ENCODE data around the gene LYSMD4. TPM values are rescaled to one million over a fixed set of nuclear protein-coding genes. Genes with fewer than 3 reads are reported as not detected.
A peak's percentile ranks its signal among the peaks of the same experiment; 100 is the strongest.

LYSMD4 gene
- total and polyA plus RNA-seq, 2 of the 13 experiments (the other 11 are each of a cell fraction or from before 2014, with no cell fraction given), result 7.4 to 8.5 TPM

DNA sequence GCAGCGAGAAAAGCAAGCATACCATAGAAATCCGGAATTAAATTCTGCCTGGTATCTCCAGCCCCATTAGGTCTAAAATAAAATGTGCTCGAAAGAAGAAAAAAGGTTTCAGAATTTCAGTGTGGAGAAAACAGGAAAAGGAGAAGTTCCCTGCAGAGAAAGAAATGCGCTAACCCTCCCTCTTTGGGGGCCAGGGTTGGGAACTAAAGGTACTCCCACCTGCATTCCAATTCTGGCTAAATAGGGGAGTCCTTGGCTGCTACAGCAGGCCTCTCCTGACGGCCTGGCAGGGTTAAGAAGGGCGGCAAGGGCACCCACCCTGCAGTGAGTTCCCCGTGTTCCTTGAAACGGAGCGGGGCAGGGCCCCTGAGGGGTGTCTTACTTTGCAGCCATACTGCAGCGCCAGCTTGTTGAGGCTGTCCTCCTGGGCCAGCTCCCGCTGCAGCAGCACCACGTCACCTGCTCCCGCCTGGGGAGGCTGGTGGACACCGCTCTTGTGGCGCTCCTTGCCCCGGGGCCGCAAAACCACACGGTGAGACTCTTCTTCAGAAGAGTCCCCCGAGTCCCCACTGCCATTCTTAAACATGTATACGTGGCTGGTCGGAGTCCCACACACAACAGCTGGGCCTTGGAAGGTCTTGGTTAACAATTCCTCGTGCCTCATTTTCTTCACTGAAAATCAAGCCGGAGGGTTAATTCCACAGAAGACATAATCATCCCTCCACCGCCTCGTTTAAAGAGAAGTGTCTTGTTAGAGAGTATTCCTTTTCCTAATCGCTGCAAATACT, 1.7 kb downstream of the LYSMD4 start (continued):
- no peak for TF ChIP-seq MTF1 (CRISPR knock-in tag; IDR thresholded peaks at IDR 0.05)
- TF ChIP-seq RAD51 (IDR thresholded peaks at IDR 0.05; ENCODE audit: borderline replicate concordance), result no peak
- TF ChIP-seq, protein P1, sequence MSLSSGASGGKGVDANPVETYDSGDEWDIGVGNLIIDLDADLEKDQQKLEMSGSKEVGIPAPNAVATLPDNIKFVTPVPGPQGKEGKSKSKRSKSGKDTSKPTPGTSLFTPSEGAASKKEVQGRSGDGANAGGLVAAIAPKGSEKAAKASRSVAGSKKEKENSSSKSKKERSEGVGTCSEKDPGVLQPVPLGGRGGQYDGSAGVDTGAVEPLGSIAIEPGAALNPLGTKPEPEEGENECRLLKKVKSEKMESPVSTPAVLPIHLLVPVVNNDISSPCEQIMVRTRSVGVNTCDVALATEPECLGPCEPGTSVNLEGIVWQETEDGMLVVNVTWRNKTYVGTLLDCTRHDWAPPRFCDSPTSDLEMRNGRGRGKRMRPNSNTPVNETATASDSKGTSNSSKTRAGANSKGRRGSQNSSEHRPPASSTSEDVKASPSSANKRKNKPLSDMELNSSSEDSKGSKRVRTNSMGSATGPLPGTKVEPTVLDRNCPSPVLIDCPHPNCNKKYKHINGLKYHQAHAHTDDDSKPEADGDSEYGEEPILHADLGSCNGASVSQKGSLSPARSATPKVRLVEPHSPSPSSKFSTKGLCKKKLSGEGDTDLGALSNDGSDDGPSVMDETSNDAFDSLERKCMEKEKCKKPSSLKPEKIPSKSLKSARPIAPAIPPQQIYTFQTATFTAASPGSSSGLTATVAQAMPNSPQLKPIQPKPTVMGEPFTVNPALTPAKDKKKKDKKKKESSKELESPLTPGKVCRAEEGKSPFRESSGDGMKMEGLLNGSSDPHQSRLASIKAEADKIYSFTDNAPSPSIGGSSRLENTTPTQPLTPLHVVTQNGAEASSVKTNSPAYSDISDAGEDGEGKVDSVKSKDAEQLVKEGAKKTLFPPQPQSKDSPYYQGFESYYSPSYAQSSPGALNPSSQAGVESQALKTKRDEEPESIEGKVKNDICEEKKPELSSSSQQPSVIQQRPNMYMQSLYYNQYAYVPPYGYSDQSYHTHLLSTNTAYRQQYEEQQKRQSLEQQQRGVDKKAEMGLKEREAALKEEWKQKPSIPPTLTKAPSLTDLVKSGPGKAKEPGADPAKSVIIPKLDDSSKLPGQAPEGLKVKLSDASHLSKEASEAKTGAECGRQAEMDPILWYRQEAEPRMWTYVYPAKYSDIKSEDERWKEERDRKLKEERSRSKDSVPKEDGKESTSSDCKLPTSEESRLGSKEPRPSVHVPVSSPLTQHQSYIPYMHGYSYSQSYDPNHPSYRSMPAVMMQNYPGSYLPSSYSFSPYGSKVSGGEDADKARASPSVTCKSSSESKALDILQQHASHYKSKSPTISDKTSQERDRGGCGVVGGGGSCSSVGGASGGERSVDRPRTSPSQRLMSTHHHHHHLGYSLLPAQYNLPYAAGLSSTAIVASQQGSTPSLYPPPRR (CRISPR knock-in tag; IDR thresholded peaks at IDR 0.05; ENCODE audit: borderline replicate concordance), result no peak
- no peak for TF ChIP-seq ZSCAN31 (CRISPR knock-in tag; IDR thresholded peaks at IDR 0.05; ENCODE audit: low read depth)
- no peak for TF ChIP-seq ZNF367 (CRISPR knock-in tag; IDR thresholded peaks at IDR 0.05; ENCODE audit: borderline replicate concordance)

DNA sequence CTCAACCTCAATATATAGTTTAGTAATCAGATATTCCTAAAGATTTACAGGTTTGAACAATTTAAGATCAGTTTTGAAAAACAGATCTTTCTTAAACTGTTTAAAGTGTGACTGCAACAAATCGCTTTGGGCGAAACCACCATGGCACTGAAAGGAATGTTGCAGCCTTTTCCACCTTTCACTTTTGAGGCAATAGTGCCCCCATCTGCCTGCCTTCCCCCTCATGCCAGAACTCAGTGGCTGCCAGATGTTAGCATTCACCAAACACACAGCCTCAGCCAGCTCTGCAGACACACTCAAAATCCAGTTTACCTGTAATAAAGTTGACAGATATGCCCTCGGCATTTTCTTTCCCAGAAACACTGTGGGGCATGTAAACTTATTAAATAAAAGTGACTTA, 3.3 kb downstream of the LYSMD4 start:
- BruUV-seq (replicated peaks), result no TSS peak
- intact Hi-C loops (cut with micrococcal nuclease; ENCODE audit: unreplicated experiment), result no loop called here
- ChIA-PET POLR2A (no interaction called here), CTCF (ENCODE audit: low intra/inter-chr PET ratio, low total read pairs) (no interaction called here)
- peaks cover 0 to 12% of the 10 kb centered on the region in 2 experiments; a peak in 2 of 5 replicates for H3K36me3 ChIP-seq (replicated peaks in 1 of 2; ENCODE audit: control insufficient read depth in 1 of 2, insufficient read depth in 2 of 2, low read length in 2 of 2)
- H3K27me3 ChIP-seq (ENCODE audit: control insufficient read depth in 1 of 2, insufficient read depth in 2 of 2, low read length in 2 of 2), result no peaks in the 10 kb centered on the region; a peak in 1 of 5 replicates
- no peak overlapping the region for H3K9ac ChIP-seq (ENCODE audit: insufficient read depth, low read depth, low read length)
- H3K27ac ChIP-seq (ENCODE audit: extremely low read length, insufficient read depth, low read length), result no peak overlapping the region
- no peak overlapping the region for H3K4me2 ChIP-seq (ENCODE audit: low read depth, low read length)
- H3K79me2 ChIP-seq (ENCODE audit: insufficient read depth, low read length), result no peaks in the 10 kb centered on the region
- no peak for DNase-seq (ENCODE audit: low spot score)
- WGBS (ENCODE audit: low lambda C conversion rate), result 90% methylated on average over 3 of the region's 3 CpGs
- no peaks in the 10 kb centered on the region for H4K20me1 ChIP-seq (ENCODE audit: insufficient read depth, low read length)
- FAIRE-seq, result peak; percentile 4
- in situ Hi-C loops (cut with HindIII; ENCODE audit: extremely low pct_ligation_motif_present, low pct_unique_long_range_greater_than_20kb), result no loop called here
- H3K9me3 ChIP-seq (ENCODE audit: low read length), result no peaks in the 10 kb centered on the region
- ATAC-seq, result no peak
- H2AFZ ChIP-seq (ENCODE audit: low read length), result no peak overlapping the region
- H3K4me1 ChIP-seq (ENCODE audit: insufficient read depth, low read length), result peaks cover 40% of the 10 kb centered on the region
- H3K4me3 ChIP-seq (replicated peaks in 1 of 3; ENCODE audit: insufficient read depth in 1 of 3, low read depth in 2 of 3, low read length in 3 of 3), result no peak overlapping the region
- TF ChIP-seq REL (CRISPR knock-in tag; conservative IDR thresholded peaks at IDR 0.05) (no peak), SSRP1 (CRISPR knock-in tag; IDR thresholded peaks at IDR 0.05) (no peak), ZNF33A (CRISPR knock-in tag; IDR thresholded peaks at IDR 0.05; ENCODE audit: borderline replicate concordance) (no peak), SMC3 (IDR thresholded peaks at IDR 0.05; ENCODE audit: low read length) (peak; percentile 36; the same call in 1 of the 2 replicates), ETV5 (CRISPR knock-in tag; IDR thresholded peaks at IDR 0.05; ENCODE audit: borderline replicate concordance) (no peak), GATAD1 (CRISPR knock-in tag; IDR thresholded peaks at IDR 0.05) (no peak), STAG1 (CRISPR knock-in tag; IDR thresholded peaks at IDR 0.05) (peak; percentile 84), ZBTB42 (CRISPR knock-in tag; IDR thresholded peaks at IDR 0.05) (0 out of 2 replicates have a peak, but pooled peaks have one; percentile 52), RCOR2 (CRISPR knock-in tag; IDR thresholded peaks at IDR 0.05) (no peak), RAD21 (CRISPR knock-in tag; IDR thresholded peaks at IDR 0.05) (peak; percentile 58; the same call in 1 of the 2 replicates), NRL (CRISPR knock-in tag; IDR thresholded peaks at IDR 0.05; ENCODE audit: borderline replicate concordance) (no peak), RBM22 (optimal IDR thresholded peaks at IDR 0.05; ENCODE audit: low read length) (no peak)
- TF ChIP-seq, protein P2, sequence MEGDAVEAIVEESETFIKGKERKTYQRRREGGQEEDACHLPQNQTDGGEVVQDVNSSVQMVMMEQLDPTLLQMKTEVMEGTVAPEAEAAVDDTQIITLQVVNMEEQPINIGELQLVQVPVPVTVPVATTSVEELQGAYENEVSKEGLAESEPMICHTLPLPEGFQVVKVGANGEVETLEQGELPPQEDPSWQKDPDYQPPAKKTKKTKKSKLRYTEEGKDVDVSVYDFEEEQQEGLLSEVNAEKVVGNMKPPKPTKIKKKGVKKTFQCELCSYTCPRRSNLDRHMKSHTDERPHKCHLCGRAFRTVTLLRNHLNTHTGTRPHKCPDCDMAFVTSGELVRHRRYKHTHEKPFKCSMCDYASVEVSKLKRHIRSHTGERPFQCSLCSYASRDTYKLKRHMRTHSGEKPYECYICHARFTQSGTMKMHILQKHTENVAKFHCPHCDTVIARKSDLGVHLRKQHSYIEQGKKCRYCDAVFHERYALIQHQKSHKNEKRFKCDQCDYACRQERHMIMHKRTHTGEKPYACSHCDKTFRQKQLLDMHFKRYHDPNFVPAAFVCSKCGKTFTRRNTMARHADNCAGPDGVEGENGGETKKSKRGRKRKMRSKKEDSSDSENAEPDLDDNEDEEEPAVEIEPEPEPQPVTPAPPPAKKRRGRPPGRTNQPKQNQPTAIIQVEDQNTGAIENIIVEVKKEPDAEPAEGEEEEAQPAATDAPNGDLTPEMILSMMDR (CRISPR knock-in tag; IDR thresholded peaks at IDR 0.05), result peak; percentile 79

Data from HepG2 (cell line).